IMR-90 (cell line): ENCODE measurements around the gene EHBP1. TPM values are rescaled to one million over a fixed set of nuclear protein-coding genes. Genes with fewer than 3 reads are reported as not detected.

ENCODE experiments used
- ATAC-seq: fragments of 200-7000 bp; cut with Tn5 transposase; 2 replicates; pipeline ENCODE4 v1.9.1; 2020; ENCODE audit warnings: low read depth, mild to moderate bottlenecking, moderate library complexity
- BruUV-seq: library from RNA; stranded (reverse); fragments of 400-500 nt; replicated peaks from 2 replicates; lab custom pipeline; 2021; lab: Mats Ljungman, UMichigan
- CTCF ChIA-PET: fragments of 300-600 bp; formaldehyde crosslinking; extraction: SDS; loops from one replicate; lab custom pipeline; 2021; ENCODE audit warnings: antibody characterized with exemption; lab: Yijun Ruan, JAX
- POLR2A ChIA-PET: fragments of 300-600 bp; sonication (Branson Sonifier 250); formaldehyde crosslinking; loops from one replicate; lab custom pipeline; 2022; ENCODE audit warnings: antibody characterized with exemption; ENCODE audit not compliant: unreplicated experiment; lab: Charles Lee
- DNase-seq: peaks from one replicate; pipeline ENCODE4 v3.0.0; 2013
- H2AFZ ChIP-seq: replicated peaks from 2 replicates; pipeline ENCODE3; 2013; ENCODE audit warnings: low read length, mild to moderate bottlenecking; ENCODE audit not compliant: poor library complexity
- H2AK5ac ChIP-seq: 2 replicates; pipeline ENCODE4 v1.6.1; 2013; ENCODE audit warnings: low read depth, low read length, inconsistent platforms
- H2AK9ac ChIP-seq: replicated peaks from 2 replicates; pipeline ENCODE3; 2013; ENCODE audit warnings: mild to moderate bottlenecking, low read depth, low read length, moderate library complexity; ENCODE audit not compliant: poor library complexity
- H2BK120ac ChIP-seq: 2 replicates; pipeline ENCODE4 v1.6.1; 2013; ENCODE audit warnings: low read depth, low read length, inconsistent platforms
- H2BK15ac ChIP-seq: 3 replicates; pipeline ENCODE4 v1.6.1; 2013; ENCODE audit warnings: low read depth, low read length, inconsistent platforms
- H2BK20ac ChIP-seq: 2 replicates; pipeline ENCODE4 v1.6.1; 2013; ENCODE audit warnings: low read depth, mild to moderate bottlenecking, inconsistent platforms, low read length, moderate library complexity
- H2BK5ac ChIP-seq: 2 replicates; pipeline ENCODE4 v1.6.1; 2013; ENCODE audit warnings: mild to moderate bottlenecking, low read depth, low read length, inconsistent platforms; ENCODE audit not compliant: poor library complexity, severe bottlenecking
- H3K14ac ChIP-seq: replicated peaks from 2 replicates; pipeline ENCODE4 v1.6.1; 2013; ENCODE audit warnings: low read depth, low read length, inconsistent platforms
- H3K18ac ChIP-seq: 2 replicates; pipeline ENCODE4 v1.6.1; 2013; ENCODE audit warnings: low read depth, low read length, control low read depth
- H3K23ac ChIP-seq: 2 replicates; pipeline ENCODE4 v1.6.1; 2013; ENCODE audit warnings: low read depth, low read length, inconsistent platforms
- H3K27ac ChIP-seq: 2 replicates; pipeline ENCODE4 v1.5.1; 2013; ENCODE audit warnings: mild to moderate bottlenecking, control low read depth, low read length; ENCODE audit not compliant: insufficient read depth
- H3K27me3 ChIP-seq: 2 replicates; pipeline ENCODE4 v1.6.1; 2013; ENCODE audit warnings: low read length; ENCODE audit not compliant: control insufficient read depth, insufficient read depth
- H3K36me3 ChIP-seq: 2 replicates; pipeline ENCODE4 v1.6.1; 2013; ENCODE audit warnings: low read length, mixed read lengths; ENCODE audit not compliant: control insufficient read depth, insufficient read depth
- H3K4ac ChIP-seq: 2 replicates; pipeline ENCODE4 v1.6.1; 2013; ENCODE audit warnings: low read depth, low read length, inconsistent platforms
- H3K4me1 ChIP-seq: 2 replicates; pipeline ENCODE4 v1.6.1; 2013; ENCODE audit warnings: low read length, mixed read lengths; ENCODE audit not compliant: control insufficient read depth, insufficient read depth
- H3K4me2 ChIP-seq: 2 replicates; pipeline ENCODE4 v1.6.1; 2013; ENCODE audit warnings: low read depth, mild to moderate bottlenecking, control low read depth, low read length, moderate library complexity
- H3K4me3 ChIP-seq: 2 replicates; pipeline ENCODE4 v1.5.1; 2013; ENCODE audit warnings: low read depth, mild to moderate bottlenecking, control low read depth, low read length, moderate library complexity; ENCODE audit not compliant: insufficient read depth
- H3K56ac ChIP-seq: 2 replicates; pipeline ENCODE4 v1.6.1; 2013; ENCODE audit warnings: low read length, inconsistent platforms; ENCODE audit not compliant: insufficient read depth; ENCODE audit errors: extremely low read depth
- H3K79me1 ChIP-seq, 2 experiments: 2 replicates each; pipeline ENCODE4 v1.6.1; 2013; ENCODE audit warnings: low read length in 2 of 2, inconsistent platforms in 1 of 2, low read depth in 1 of 2
- H3K9ac ChIP-seq: 2 replicates; pipeline ENCODE4 v1.6.1; 2013; ENCODE audit warnings: low read depth, low read length, control low read depth
- H3K9me1 ChIP-seq: 2 replicates; pipeline ENCODE4 v1.6.1; 2013; ENCODE audit warnings: low read length, inconsistent platforms; ENCODE audit not compliant: insufficient read depth
- H3K9me3 ChIP-seq: 2 replicates; pipeline ENCODE4 v1.6.1; 2013; ENCODE audit warnings: low read length; ENCODE audit not compliant: control insufficient read depth, insufficient read depth
- H4K20me1 ChIP-seq: 2 replicates; pipeline ENCODE4 v1.6.1; 2013; ENCODE audit warnings: low read length, inconsistent platforms; ENCODE audit not compliant: insufficient read depth
- H4K5ac ChIP-seq: 2 replicates; pipeline ENCODE4 v1.6.1; 2013; ENCODE audit warnings: mild to moderate bottlenecking, low read depth, low read length, control low read depth
- H4K8ac ChIP-seq, 2 experiments: 2 replicates each; pipeline ENCODE4 v1.6.1; 2013; ENCODE audit warnings: low read depth in 2 of 2, low read length in 2 of 2, control low read depth in 1 of 2, inconsistent platforms in 1 of 2
- H4K91ac ChIP-seq: 2 replicates; pipeline ENCODE4 v1.6.1; 2013; ENCODE audit warnings: low read depth, low read length, inconsistent platforms; ENCODE audit not compliant: insufficient read depth
- CEBPB ChIP-seq: IDR thresholded peaks from 2 replicates; pipeline ENCODE4 v1.6.1; 2012; ENCODE audit warnings: low read depth, low read length, improper control_type of control experiment
- WGBS, 2 experiments: methylation state at CpG; one replicate each; pipeline versions ENCODE4 v1.1.5 to v1.1.7; 2013; ENCODE audit warnings: missing lambda C conversion rate in 2 of 2; ENCODE audit not compliant: insufficient read length in 1 of 2; ENCODE audit errors: extremely low coverage in 2 of 2; 5-methylcytosine and 5-hydroxymethylcytosine counted together
- dilution Hi-C: fragments of 300-500 bp; cut with HindIII; formaldehyde crosslinking; loops from one replicate; pipeline ENCODE4 v1.14.3; 2018; ENCODE audit warnings: low sequenced_read_pairs; ENCODE audit not compliant: unreplicated experiment
- in situ Hi-C: fragments of 300-500 bp; cut with MboI; formaldehyde crosslinking; loops from 3 replicates; pipeline ENCODE4 v1.14.3; 2019; ENCODE audit warnings: low sequenced_read_pairs, inconsistent platforms, mixed read lengths
- intact Hi-C: fragments of 100-400 bp; cut with micrococcal nuclease; formaldehyde crosslinking; loops from 2 replicates; pipeline ENCODE4 v1.10.0; 2022
- polyA plus RNA-seq, 3 experiments: library from polyadenylated mRNA; depleted of rRNA; stranded (reverse); fragments of >200 nt; gene quantifications; 2 replicates each; pipeline ENCODE4 v1.2.3, GENCODE V29; 2012; ENCODE audit warnings: low replicate concordance in 1 of 3
- total RNA-seq: library from RNA; depleted of rRNA; stranded (reverse); fragments of >200 nt; gene quantifications from 2 replicates; pipeline ENCODE4 v1.2.3, GENCODE V29; 2012
- TF ChIP-seq, protein P1 (sequence below): conservative IDR thresholded peaks from 2 replicates; pipeline ENCODE4 v1.5.1; 2012; ENCODE audit warnings: mild to moderate bottlenecking, low read depth, low read length, improper control_type of control experiment

Gene EHBP1
- total and polyA plus RNA-seq, 2 of the 4 experiments (the other 2 are of a cell fraction): 28.3 to 44.4 TPM

DNA sequence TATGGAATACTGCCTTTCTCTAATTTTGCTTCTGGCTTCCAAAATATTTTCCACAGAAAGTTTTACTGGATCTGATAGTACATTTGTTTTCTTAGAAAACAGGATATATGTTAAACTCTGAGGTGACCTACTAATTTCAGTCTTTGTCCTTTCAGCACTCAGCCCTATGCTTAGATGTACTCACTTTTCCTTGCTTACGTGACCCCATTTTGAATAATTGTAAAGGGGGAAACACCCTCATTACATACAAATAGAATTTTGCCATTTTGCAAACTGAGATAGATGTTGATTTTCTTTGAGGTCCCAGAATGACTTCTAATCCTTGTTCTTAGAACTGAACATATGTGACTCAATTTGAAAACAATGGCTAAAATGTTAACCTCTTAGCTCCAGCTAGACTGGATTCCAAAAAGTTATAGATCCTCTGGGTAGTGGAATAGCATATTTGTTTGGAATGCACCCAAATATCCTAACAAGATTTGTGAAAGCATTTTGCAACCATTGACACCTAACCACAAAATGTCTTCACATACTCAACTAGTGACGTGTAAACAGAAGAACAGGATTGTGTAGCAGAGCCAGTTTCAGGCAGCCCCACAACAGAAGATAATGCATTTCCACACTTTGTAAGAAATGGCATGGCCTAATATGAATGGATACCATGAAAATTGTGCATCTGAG is 44.8 kb upstream of the EHBP1 start:
- Histone ChIP-seq H4K5ac (peak overlapping the region; percentile 96), H3K27me3 (no peaks in the 10 kb centered on the region), H3K23ac (peak overlapping the region; percentile 53; the same call in 1 of the 2 replicates), H3K79me1 (no peaks in the 10 kb centered on the region), H4K91ac (peak overlapping the region; percentile 87), H4K8ac (peak overlapping the region in 1 of 2 experiments; percentile 94; a peak in 2 of 4 replicates), H2BK5ac (peak overlapping the region; percentile 81), H3K9me1 (peaks cover 7% of the 10 kb centered on the region), H3K4me3 (no peak overlapping the region), H3K36me3 (no peaks in the 10 kb centered on the region), H3K18ac (peak overlapping the region; percentile 93), H2BK15ac (peak overlapping the region; percentile 82; the same call in 1 of the 3 replicates), H3K14ac (peak overlapping the region; percentile 85), H3K56ac (no peak overlapping the region), H3K4me1 (peaks cover 16% of the 10 kb centered on the region), H2BK20ac (peak overlapping the region; percentile 94), H2BK120ac (peak overlapping the region; percentile 92), H2AK9ac (no peak overlapping the region), H2AK5ac (peak overlapping the region; percentile 96; the same call in 1 of the 2 replicates), H3K4me2 (peak overlapping the region; percentile 41; the same call in 1 of the 2 replicates), H3K9ac (no peak overlapping the region), H4K20me1 (no peaks in the 10 kb centered on the region), H3K9me3 (no peaks in the 10 kb centered on the region), H2AFZ (no peak overlapping the region), H3K27ac (peak overlapping the region; percentile 49; the same call in 1 of the 2 replicates), H3K4ac (peak overlapping the region; percentile 88)
- POLR2A ChIA-PET: no interaction called here
- no TSS peak for BruUV-seq
- peak; percentile 86 for TF ChIP-seq CEBPB
- TF ChIP-seq, protein P1, sequence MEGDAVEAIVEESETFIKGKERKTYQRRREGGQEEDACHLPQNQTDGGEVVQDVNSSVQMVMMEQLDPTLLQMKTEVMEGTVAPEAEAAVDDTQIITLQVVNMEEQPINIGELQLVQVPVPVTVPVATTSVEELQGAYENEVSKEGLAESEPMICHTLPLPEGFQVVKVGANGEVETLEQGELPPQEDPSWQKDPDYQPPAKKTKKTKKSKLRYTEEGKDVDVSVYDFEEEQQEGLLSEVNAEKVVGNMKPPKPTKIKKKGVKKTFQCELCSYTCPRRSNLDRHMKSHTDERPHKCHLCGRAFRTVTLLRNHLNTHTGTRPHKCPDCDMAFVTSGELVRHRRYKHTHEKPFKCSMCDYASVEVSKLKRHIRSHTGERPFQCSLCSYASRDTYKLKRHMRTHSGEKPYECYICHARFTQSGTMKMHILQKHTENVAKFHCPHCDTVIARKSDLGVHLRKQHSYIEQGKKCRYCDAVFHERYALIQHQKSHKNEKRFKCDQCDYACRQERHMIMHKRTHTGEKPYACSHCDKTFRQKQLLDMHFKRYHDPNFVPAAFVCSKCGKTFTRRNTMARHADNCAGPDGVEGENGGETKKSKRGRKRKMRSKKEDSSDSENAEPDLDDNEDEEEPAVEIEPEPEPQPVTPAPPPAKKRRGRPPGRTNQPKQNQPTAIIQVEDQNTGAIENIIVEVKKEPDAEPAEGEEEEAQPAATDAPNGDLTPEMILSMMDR: no peak
- ATAC-seq (peak; percentile 27), DNase-seq (peak; percentile 89)
- intact Hi-C loops (loop anchor here (5.0 kb wide), 2 partner anchors 83 to 117 kb away; no protein-coding TSS in a partner anchor), in situ Hi-C loops (no loop called here), dilution Hi-C loops (no loop called here)
- CTCF ChIA-PET: interaction anchor here (0.6 kb wide), 1 partner anchor 406 kb away, joined by 3 read pairs; no protein-coding TSS in a partner anchor
- no CpG with 5 or more reads among the region's 2 CpGs for WGBS, 2 experiments
